Cortex of kidney (tissue), 1 donor: ENCODE results near the gene LEFTY1.
"Not testable (repeated sequence)": the region's sequence is repeated elsewhere in the genome, so short reads cannot be mapped to it uniquely, and the experiment has no call there.

Experiments
- DNase-seq: peaks from one replicate; lab custom pipeline; 2025; lab: John Stamatoyannopoulos, UW

LEFTY1 gene

DNA sequence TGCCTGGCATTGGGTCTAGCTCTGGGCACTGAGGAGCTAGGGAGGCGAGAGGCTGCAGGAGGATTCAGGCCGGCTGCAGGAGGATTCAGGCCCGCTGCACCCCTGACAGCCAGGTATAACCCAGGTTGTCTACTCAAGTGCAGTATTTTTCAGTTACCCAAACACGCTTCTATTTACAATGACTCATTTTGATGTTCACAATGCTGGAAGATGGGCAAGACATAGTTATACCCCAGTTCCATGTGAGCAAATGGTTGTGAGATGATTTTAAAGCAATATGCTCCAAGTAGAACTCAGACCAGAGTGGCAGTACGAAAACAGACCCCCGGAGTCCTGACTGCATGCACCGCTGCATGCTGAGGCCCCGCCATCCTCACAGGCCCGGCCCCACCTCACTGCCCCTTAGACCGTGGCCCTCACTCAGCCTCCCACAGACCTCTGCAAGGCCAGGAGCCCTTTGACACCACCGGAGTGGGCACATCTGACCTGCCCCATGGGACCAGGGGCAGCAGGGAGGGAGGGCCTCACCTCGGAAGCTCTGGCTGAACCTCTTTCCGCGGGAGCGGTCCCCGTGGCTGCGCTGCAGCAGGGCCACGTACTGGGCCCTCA is 553 bp downstream of the LEFTY1 start:
- no peak for DNase-seq

DNA sequence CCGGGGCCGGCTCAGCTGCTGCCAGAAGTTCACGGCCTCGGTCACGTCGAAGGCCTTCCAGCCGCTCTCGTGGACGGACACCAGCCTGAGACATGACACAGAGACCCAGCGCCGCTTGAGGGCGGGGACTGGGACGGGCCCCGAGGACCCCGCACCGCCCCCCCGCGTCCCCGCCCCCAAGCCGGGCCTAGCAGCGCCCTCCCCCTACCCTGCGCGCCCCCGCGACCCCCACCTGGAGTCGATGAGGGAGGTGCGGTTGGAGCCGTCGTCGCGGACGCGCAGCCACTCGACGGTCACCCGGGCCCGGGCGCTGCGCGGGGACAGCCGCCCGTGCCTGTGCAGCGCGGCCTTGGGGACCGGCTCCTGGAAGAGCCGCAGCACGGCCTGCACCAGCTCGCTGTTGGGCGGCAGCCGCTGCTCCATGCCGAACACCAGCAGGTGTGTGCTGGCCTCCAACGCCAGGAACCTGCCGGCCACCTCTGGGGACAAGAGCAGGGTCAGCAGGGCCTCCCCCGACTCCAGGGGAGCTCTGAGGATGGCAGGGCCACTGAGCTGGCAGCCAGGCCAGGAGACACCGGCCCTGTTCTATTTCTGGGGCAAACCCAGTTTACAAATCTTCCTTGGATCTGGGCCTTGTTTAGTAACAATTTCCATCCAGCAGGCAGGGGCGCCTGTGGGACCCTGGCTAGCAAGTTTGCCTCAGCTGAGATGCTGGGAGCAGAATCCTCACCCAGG is 1.2 kb downstream of the LEFTY1 start:
- not testable (repeated sequence) for DNase-seq

GRCh38 chr1:225887030-225887314 is 2.0 kb downstream of the LEFTY1 start:
- DNase-seq: no peak

GRCh38 chr1:225886159-225887029 is 2.6 kb downstream of the LEFTY1 start:
- DNase-seq: no peak

DNA sequence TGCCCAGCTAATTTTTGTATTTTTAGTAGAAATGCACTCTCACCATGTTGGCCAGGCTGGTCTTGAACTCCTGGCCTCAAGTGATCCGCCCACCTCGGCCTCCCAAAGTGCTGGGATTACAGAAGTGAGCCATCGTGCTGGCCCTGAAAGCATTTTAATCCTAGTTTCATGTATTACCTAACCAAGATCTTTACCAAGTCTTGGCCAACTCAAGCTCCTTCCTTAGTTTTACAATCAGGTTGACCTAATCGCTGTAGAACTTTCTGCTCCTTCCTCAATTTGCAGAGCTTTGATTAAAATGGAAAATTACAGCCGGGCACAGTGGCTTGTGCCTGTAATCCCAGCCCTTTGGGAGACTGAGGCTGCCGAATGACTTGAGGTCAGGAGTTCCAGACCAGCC is 3.6 kb downstream of the LEFTY1 start:
- no peak for DNase-seq

- no peak for DNase-seq
These were observed 5.2 kb downstream of the LEFTY1 start for GRCh38 chr1:225883616-225884265.

GRCh38 chr1:225882694-225883615 is 6.0 kb downstream of the LEFTY1 start:
- no peak for DNase-seq

- DNase-seq: no peak
These were observed 6.8 kb downstream of the LEFTY1 start, which contains the start of gene TMEM63A for GRCh38 chr1:225881959-225882693. TSS of gene TMEM63A (minus strand) at chr1:225882380. CDS start at chr1:225877580, 4,800 bp downstream.

- no peak for DNase-seq
These were observed 7.6 kb downstream of the LEFTY1 start for GRCh38 chr1:225881081-225881958.

GRCh38 chr1:225880636-225881035 is 8.3 kb downstream of the LEFTY1 start:
- DNase-seq: no peak

GRCh38 chr1:225880222-225880588 is 8.7 kb downstream of the LEFTY1 start:
- DNase-seq: no peak

- no peak for DNase-seq
These were observed 9.3 kb downstream of the LEFTY1 start for GRCh38 chr1:225879521-225880221.

- no peak for DNase-seq
These were observed 10.7 kb downstream of the LEFTY1 start for GRCh38 chr1:225878282-225878681.

GRCh38 chr1:225877580-225877979 is 11.4 kb downstream of the LEFTY1 start:
- DNase-seq: no peak

DNA sequence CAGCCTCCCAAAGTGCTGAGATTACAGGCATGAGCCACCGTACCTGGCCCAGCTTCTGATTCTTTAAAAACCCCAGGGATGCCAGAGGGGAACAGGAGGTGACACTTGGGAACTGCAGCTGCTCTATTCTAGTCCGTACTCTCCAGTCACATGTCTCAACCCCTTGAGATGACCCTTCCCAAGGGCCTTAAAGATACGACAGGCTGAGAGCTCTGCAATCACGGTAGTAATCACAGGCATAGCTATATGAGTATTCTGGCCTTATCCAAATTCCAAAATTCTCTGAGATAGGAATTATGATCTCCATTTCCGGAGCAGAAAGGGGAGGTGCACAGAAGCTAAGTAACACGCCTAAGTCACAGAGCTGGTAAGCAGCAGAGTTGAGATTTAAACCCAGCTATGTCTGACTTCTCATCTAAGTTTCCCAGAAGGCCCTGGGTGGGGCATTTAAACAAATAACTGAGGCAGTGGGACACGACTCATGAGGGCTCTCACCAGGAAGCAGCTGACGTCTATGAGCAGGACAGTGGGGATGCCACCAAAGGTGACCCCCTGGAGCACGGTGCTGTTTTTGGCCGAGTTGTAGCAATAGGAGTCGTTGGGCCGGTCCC is 11.9 kb downstream of the LEFTY1 start:
- DNase-seq: no peak

GRCh38 chr1:225875044-225875815 is 13.7 kb downstream of the LEFTY1 start:
- no peak for DNase-seq

DNA sequence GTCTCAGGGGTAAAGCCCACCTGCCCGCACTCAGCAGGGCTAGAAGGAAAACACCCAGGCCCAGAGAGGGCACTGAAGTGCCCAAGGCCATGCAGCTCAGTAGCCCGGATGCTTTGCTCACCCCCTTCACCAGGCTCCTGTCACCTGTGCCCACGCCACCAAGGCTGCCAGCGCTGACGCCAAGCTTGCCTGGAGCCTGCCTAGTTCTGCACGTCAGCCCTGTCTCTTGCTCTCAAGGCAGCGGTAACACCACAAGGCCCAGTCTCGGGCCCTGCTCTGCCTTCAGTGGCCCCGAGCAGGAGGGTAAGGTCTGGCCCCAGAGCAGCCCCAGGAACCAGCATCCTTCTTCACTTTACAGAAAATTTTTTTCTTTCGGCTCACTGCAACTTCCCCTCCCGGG is 14.5 kb downstream of the LEFTY1 start:
- DNase-seq: no peak
